Upper lobe of right lung (tissue), 1 donor: Measurements from ENCODE around the gene PRUNE2. TPM values are rescaled to one million over a fixed set of nuclear protein-coding genes. Genes with fewer than 3 reads are reported as not detected.
A peak's percentile ranks its signal among the peaks of the same experiment; 100 is the strongest.

Experiments used
- ATAC-seq: fragments of 200-7000 bp; cut with Tn5 transposase; one replicate; pipeline ENCODE4 v1.9.1; 2020; ENCODE audit warnings: mild to moderate bottlenecking, moderate library complexity
- DNase-seq: peaks from one replicate; pipeline ENCODE4 v3.0.0-alpha.2; 2020
- H3K27ac ChIP-seq: fragments of 200-600 bp; one replicate; pipeline ENCODE4 v1.8.0; 2022
- H3K27me3 ChIP-seq: fragments of 200-600 bp; one replicate; pipeline ENCODE4 v1.8.0; 2022; ENCODE audit warnings: mild to moderate bottlenecking
- H3K36me3 ChIP-seq: fragments of 200-600 bp; one replicate; pipeline ENCODE4 v1.8.0; 2022
- H3K4me1 ChIP-seq: fragments of 200-600 bp; one replicate; pipeline ENCODE4 v1.8.0; 2022
- H3K4me3 ChIP-seq: fragments of 200-600 bp; one replicate; pipeline ENCODE4 v1.8.0; 2022; ENCODE audit warnings: mild to moderate bottlenecking
- H3K9me3 ChIP-seq: fragments of 200-600 bp; one replicate; pipeline ENCODE4 v1.8.0; 2022
- intact Hi-C: fragments of 100-400 bp; cut with DNase I; formaldehyde crosslinking; loops from one replicate; pipeline ENCODE4 v1.11.0; 2022
- total RNA-seq: library from RNA; stranded (reverse); fragmentation: NEBNext Ultra II Directional; extraction: Animal tissue kit (Norgen Biotek cat#: 25700); gene quantifications from one replicate; pipeline ENCODE4 v1.2.1, GENCODE V29; 2021
- TF ChIP-seq, protein P1 (sequence below): fragments of 200-600 bp; IDR thresholded peaks from one replicate; pipeline ENCODE4 v1.8.0; 2022; ENCODE audit warnings: antibody characterized with exemption
- donor health status: DM: no; HTN: yes; CAD: no; lungs with severe emphysema.

PRUNE2 gene
- total RNA-seq, 1 donor from 2014 or later, result 7.4 TPM

DNA sequence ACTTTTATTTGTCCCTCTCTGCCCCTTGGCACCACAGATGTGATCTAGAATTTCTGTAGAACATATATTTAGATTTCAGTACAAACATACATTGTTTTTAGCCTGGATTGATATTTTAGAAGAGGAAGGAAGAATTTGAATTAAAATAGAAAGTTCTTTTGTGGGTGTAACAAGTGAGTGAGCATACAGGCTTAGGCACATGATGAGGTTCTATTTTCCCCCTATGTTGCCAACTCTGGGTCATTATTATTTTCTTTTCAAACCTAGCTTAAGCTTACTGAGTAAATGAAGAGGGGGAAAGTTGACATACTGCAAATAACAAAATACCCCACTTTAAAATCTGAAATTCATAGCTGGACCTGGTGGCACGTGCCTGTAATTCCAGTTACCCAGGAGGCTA, 344.0 kb downstream of the PRUNE2 start:
- DNase-seq (no peak), ATAC-seq (no peak)
- Histone ChIP-seq H3K27me3 (no peaks in the 10 kb centered on the region), H3K36me3 (no peaks in the 10 kb centered on the region), H3K4me1 (no peaks in the 10 kb centered on the region), H3K9me3 (no peaks in the 10 kb centered on the region), H3K27ac (peak overlapping the region; percentile 4), H3K4me3 (no peak overlapping the region)
- intact Hi-C loops, result no loop called here
- TF ChIP-seq, protein P1, sequence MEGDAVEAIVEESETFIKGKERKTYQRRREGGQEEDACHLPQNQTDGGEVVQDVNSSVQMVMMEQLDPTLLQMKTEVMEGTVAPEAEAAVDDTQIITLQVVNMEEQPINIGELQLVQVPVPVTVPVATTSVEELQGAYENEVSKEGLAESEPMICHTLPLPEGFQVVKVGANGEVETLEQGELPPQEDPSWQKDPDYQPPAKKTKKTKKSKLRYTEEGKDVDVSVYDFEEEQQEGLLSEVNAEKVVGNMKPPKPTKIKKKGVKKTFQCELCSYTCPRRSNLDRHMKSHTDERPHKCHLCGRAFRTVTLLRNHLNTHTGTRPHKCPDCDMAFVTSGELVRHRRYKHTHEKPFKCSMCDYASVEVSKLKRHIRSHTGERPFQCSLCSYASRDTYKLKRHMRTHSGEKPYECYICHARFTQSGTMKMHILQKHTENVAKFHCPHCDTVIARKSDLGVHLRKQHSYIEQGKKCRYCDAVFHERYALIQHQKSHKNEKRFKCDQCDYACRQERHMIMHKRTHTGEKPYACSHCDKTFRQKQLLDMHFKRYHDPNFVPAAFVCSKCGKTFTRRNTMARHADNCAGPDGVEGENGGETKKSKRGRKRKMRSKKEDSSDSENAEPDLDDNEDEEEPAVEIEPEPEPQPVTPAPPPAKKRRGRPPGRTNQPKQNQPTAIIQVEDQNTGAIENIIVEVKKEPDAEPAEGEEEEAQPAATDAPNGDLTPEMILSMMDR, result no peak

Other genes starting within 250 kb of the PRUNE2 start
- not detected for gene PCA3, start 141.7 kb downstream of the PRUNE2 start, total RNA-seq
- not detected for gene FOXB2, start 113.5 kb upstream of the PRUNE2 start, total RNA-seq